HG03139 (cell line): ENCODE measurements around the gene SIGLEC5.

ENCODE experiments used
- ATAC-seq: cut with Tn5 transposase; IDR thresholded peaks from one replicate; pipeline ENCODE4 v1.9.1; 2021; ENCODE audit not compliant: unreplicated experiment

SIGLEC5 gene

GRCh38 chr19:51590441-51590840 is 39.8 kb downstream of the SIGLEC5 start:
- no peak for ATAC-seq

GRCh38 chr19:51589511-51589910 is 40.7 kb downstream of the SIGLEC5 start:
- no peak for ATAC-seq

GRCh38 chr19:51587264-51588191 is 42.7 kb downstream of the SIGLEC5 start:
- no peak for ATAC-seq

GRCh38 chr19:51586799-51587198 is 43.4 kb downstream of the SIGLEC5 start:
- no peak for ATAC-seq

- ATAC-seq: no peak
These were observed 44.0 kb downstream of the SIGLEC5 start for GRCh38 chr19:51586103-51586728.

- ATAC-seq: no peak
These were observed 53.4 kb downstream of the SIGLEC5 start for GRCh38 chr19:51576850-51577249.

- ATAC-seq: no peak
These were observed 56.9 kb downstream of the SIGLEC5 start for GRCh38 chr19:51573331-51573730.

GRCh38 chr19:51572908-51573307 is 57.3 kb downstream of the SIGLEC5 start:
- no peak for ATAC-seq

- no peak for ATAC-seq
These were observed 57.8 kb downstream of the SIGLEC5 start for GRCh38 chr19:51572410-51572809.

GRCh38 chr19:51571599-51571998 is 58.6 kb downstream of the SIGLEC5 start:
- no peak for ATAC-seq

GRCh38 chr19:51570962-51571575 is 59.1 kb downstream of the SIGLEC5 start, which contains the start of gene ZNF175:
ZNF175 (plus strand) TSS chr19:51571283; CDS start chr19:51573330, 2,047 bp downstream.
- peak; percentile 84 for ATAC-seq

- ATAC-seq: no peak
These were observed 61.7 kb downstream of the SIGLEC5 start for GRCh38 chr19:51568456-51568855.

- no peak for ATAC-seq
These were observed 62.6 kb downstream of the SIGLEC5 start for GRCh38 chr19:51567583-51567982.

GRCh38 chr19:51566489-51567100 is 63.6 kb downstream of the SIGLEC5 start:
- ATAC-seq: no peak

- no peak for ATAC-seq
These were observed 64.6 kb downstream of the SIGLEC5 start for GRCh38 chr19:51565583-51565982.

- ATAC-seq: no peak
These were observed 65.4 kb downstream of the SIGLEC5 start for GRCh38 chr19:51564791-51565190.
